Lung (tissue), 12 donors: Measurements from ENCODE around the gene SYNE3. TPM values are rescaled to one million over a fixed set of nuclear protein-coding genes. Genes with fewer than 3 reads are reported as not detected.

Experiments
- ATAC-seq: fragments of 200-7000 bp; cut with Tn5 transposase; one replicate; pipeline ENCODE4 v1.9.1; 2020; ENCODE audit warnings: moderate number of reproducible peaks; ENCODE audit not compliant: insufficient read depth, low FRiP score
- DNase-seq, 3 donors: peaks; one replicate each; pipeline ENCODE4 v3.0.0-alpha.2; 2013 to 2017
- H3K27ac ChIP-seq, 2 donors: one replicate each; pipeline ENCODE4 v1.5.1; 2013; ENCODE audit warnings: mild to moderate bottlenecking in 2 of 2, moderate library complexity in 2 of 2, control low read depth in 1 of 2, inconsistent platforms in 1 of 2, low read depth in 1 of 2, low read length in 1 of 2
- H3K27me3 ChIP-seq, 3 donors: one replicate each; pipeline ENCODE4 v1.5.1; 2013; ENCODE audit warnings: low read length in 2 of 3; ENCODE audit not compliant: control insufficient read depth in 3 of 3, insufficient read depth in 3 of 3
- H3K36me3 ChIP-seq, 4 donors: one replicate each; pipeline ENCODE4 v1.5.1; 2013; ENCODE audit warnings: low read length in 4 of 4, mild to moderate bottlenecking in 1 of 4, moderate library complexity in 1 of 4; ENCODE audit not compliant: control insufficient read depth in 4 of 4, insufficient read depth in 4 of 4
- H3K4me1 ChIP-seq, 5 donors: one replicate each; pipeline ENCODE4 v1.5.1; 2013; ENCODE audit warnings: low read length in 5 of 5, mild to moderate bottlenecking in 2 of 5, moderate library complexity in 1 of 5; ENCODE audit not compliant: control insufficient read depth in 5 of 5, insufficient read depth in 5 of 5
- H3K4me3 ChIP-seq: one replicate; pipeline ENCODE4 v1.5.1; 2013; ENCODE audit warnings: mild to moderate bottlenecking, control low read depth, moderate library complexity
- H3K9ac ChIP-seq, 2 donors: one replicate each; pipeline ENCODE4 v1.5.1; 2013; ENCODE audit warnings: low read length in 2 of 2, control low read depth in 1 of 2; ENCODE audit not compliant: insufficient read depth in 1 of 2
- H3K9me3 ChIP-seq, 4 donors: one replicate each; pipeline ENCODE4 v1.5.1; 2013; ENCODE audit warnings: low read length in 3 of 4, mild to moderate bottlenecking in 1 of 4, moderate library complexity in 1 of 4; ENCODE audit not compliant: control insufficient read depth in 4 of 4, insufficient read depth in 3 of 4
- CTCF ChIP-seq: IDR thresholded peaks from 2 replicates; pipeline ENCODE4 v1.5.1; 2012; ENCODE audit warnings: mild to moderate bottlenecking; ENCODE audit errors: control extremely low read depth, extremely low read depth
- WGBS, 2 donors: extraction: QIAGEN DNeasy Blood & Tissue Kit; methylation state at CpG; one replicate each; pipeline ENCODE4 v1.1.7; 2013; 5-methylcytosine and 5-hydroxymethylcytosine counted together
- polyA plus RNA-seq, 2 donors: library from polyadenylated mRNA; stranded (reverse); fragments of 200-250 nt; gene quantifications; one replicate each; pipeline ENCODE4 v1.2.1, GENCODE V29; 2013
- total RNA-seq, 2 donors: library from RNA; depleted of rRNA in 1 of 2; stranded (reverse); fragments of >200 nt in 1 of 2; gene quantifications; one replicate each; pipeline ENCODE4 v1.2.1, GENCODE V29; 2014 to 2021
- donor health status: control.
- donor health status: control.
- donor health status: Bipolar disorder and iron deficiency.
- donor health status: healthy.
- donor health status: DM: yes; HTN: yes; CAD: no.

SYNE3 gene
- total and polyA plus RNA-seq, 4 donors: 2.7 to 30.5 (median 6.1) TPM

DNA sequence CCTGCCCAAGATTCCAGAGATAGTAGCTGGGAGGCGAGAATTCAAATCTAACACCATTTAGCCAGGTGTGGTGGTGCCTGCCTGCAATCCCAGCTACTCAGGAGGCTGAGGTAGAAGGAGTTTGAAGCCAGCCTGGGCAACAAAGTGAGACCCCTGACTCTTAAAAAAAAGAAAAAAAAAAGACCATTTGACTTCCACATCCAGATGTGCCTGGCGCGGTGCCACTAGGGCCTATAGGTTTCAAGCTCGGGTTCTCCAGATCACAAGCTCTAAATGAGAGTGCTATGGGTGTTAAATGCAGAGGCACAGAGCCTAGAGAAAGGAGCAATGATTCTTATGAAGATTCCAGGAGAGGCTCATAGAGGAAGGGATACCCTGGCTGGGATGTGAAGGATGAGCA lies 22.5 kb downstream of the SYNE3 start:
- H3K27ac ChIP-seq: no peak overlapping the region
- H3K9me3 ChIP-seq: peaks cover 0 to 6% (median 0%) of the 10 kb centered on the region in 4 donors
- no peak overlapping the region for H3K4me3 ChIP-seq
- ATAC-seq (no peak), DNase-seq (no peak)
- H3K4me1 ChIP-seq: peaks cover 0 to 27% (median 6%) of the 10 kb centered on the region in 5 donors
- WGBS, 2 donors: 86 to 95% methylated on average over 4 of the region's 4 CpGs
- TF ChIP-seq CTCF: no peak
- no peaks in the 10 kb centered on the region for H3K27me3 ChIP-seq
- H3K36me3 ChIP-seq: no peaks in the 10 kb centered on the region
- no peak overlapping the region for H3K9ac ChIP-seq

GRCh38 chr14:95493503-95493902 lies 22.9 kb downstream of the SYNE3 start:
- Histone ChIP-seq H3K4me1 (peaks cover 0 to 22% (median 6%) of the 10 kb centered on the region in 5 donors), H3K4me3 (no peak overlapping the region), H3K9me3 (peaks cover 0 to 6% (median 0%) of the 10 kb centered on the region in 4 donors), H3K27me3 (no peaks in the 10 kb centered on the region), H3K36me3 (no peaks in the 10 kb centered on the region), H3K9ac (no peak overlapping the region), H3K27ac (no peak overlapping the region)
- 95 to 97% methylated on average over 5 of the region's 5 CpGs for WGBS, 2 donors
- ATAC-seq (no peak), DNase-seq (no peak)
- TF ChIP-seq CTCF: no peak

DNA sequence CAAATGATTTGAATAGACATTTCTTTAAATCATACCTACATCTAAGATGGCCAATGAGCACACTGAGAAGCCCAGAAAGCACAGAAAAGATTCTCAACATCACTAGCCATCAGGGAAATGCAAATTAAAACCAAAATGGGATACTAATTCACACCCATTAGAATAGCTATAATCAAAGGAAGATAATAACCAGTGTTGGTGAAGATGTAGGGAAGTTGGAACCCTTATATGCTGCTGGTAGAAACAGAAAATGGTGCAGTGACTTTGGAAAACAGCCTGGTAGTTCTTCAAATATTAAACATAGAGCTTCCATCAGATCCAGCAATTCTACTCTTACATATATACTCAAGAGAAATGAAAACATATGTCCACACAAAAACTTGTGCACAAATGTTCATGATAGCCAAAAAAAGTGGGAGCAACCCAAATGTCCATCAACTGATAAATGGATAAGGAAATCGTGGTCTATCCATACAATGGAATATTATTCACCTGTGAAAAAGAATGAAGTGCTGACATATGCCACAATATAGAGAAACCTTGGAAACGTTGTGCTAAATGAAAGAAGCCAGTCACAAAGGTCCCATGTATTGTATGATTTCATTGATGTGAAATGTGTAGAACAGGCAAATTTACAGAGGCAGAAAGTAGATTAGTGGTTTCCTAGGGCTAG lies 24.4 kb downstream of the SYNE3 start:
- Histone ChIP-seq H3K27me3 (no peaks in the 10 kb centered on the region), H3K9me3 (peaks cover 0 to 6% (median 0%) of the 10 kb centered on the region in 4 donors), H3K27ac (no peak overlapping the region), H3K36me3 (no peaks in the 10 kb centered on the region), H3K9ac (no peak overlapping the region), H3K4me3 (no peak overlapping the region), H3K4me1 (peaks cover 0 to 19% (median 6%) of the 10 kb centered on the region in 5 donors)
- WGBS, 2 donors: 90 to 92% methylated on average over 2 of the region's 2 CpGs
- ATAC-seq (no peak), DNase-seq (no peak)
- TF ChIP-seq CTCF: no peak
